ENCODE measurements around the gene RAMP1. TPM values are rescaled to one million over a fixed set of nuclear protein-coding genes. Genes with fewer than 3 reads are reported as not detected.
A peak's percentile ranks its signal among the peaks of the same experiment; 100 is the strongest.

The RAMP1 gene
- total and polyA plus RNA-seq, 2 of the 4 experiments (the other 2 are of a cell fraction), result 15.8 to 77.1 TPM

GRCh38 chr2:237863689-237864443, 4.4 kb downstream of the RAMP1 start:
- H2BK120ac ChIP-seq (ENCODE audit: low read depth, low read length), result peak overlapping the region; percentile 97
- DNase-seq, result no peak
- H2AFZ ChIP-seq (replicated peaks; ENCODE audit: low read length, poor library complexity), result peak overlapping the region; percentile 69
- H3K36me3 ChIP-seq (ENCODE audit: control insufficient read depth, insufficient read depth, low read length), result no peaks in the 10 kb centered on the region
- TF ChIP-seq CEBPB (IDR thresholded peaks at IDR 0.05; ENCODE audit: low read depth, low read length) (no peak), MAFK (IDR thresholded peaks at IDR 0.05; ENCODE audit: low read depth, low read length) (no peak), NFE2L2 (IDR thresholded peaks at IDR 0.05; ENCODE audit: low read depth, low read length) (no peak), POLR2A (IDR thresholded peaks at IDR 0.05; ENCODE audit: low read depth, low read length) (no peak), MXI1 (IDR thresholded peaks at IDR 0.05; ENCODE audit: borderline replicate concordance, low read depth, low read length) (no peak), FOS (IDR thresholded peaks at IDR 0.05; ENCODE audit: low read depth, low read length) (no peak), USF2 (IDR thresholded peaks at IDR 0.05; ENCODE audit: low read depth, low read length) (no peak)
- 75% methylated on average over 2 of the region's 22 CpGs; no CpG with 5 or more reads in 1 of the 2 experiments for WGBS, 2 experiments (ENCODE audit: extremely low coverage in 2 of 2, insufficient read length in 1 of 2)
- H3K9me3 ChIP-seq (ENCODE audit: control insufficient read depth, insufficient read depth, low read length), result no peaks in the 10 kb centered on the region
- H3K14ac ChIP-seq (replicated peaks; ENCODE audit: low read depth, low read length), result peak overlapping the region; percentile 83; the same call in 1 of the 2 replicates
- peaks cover 23% of the 10 kb centered on the region for H3K9me1 ChIP-seq (ENCODE audit: insufficient read depth, low read length)
- H3K18ac ChIP-seq (ENCODE audit: low read depth, low read length), result peak overlapping the region; percentile 69; the same call in 1 of the 2 replicates
- peak overlapping the region; percentile 96 for H4K91ac ChIP-seq (ENCODE audit: insufficient read depth, low read depth, low read length)
- no peak overlapping the region for H3K4me2 ChIP-seq (ENCODE audit: low read depth, low read length)
- peak overlapping the region; percentile 95 for H2BK20ac ChIP-seq (ENCODE audit: low read depth, low read length)
- intact Hi-C loops (cut with micrococcal nuclease) (no loop called here), in situ Hi-C loops (cut with MboI; ENCODE audit: low sequenced_read_pairs) (no loop called here), dilution Hi-C loops (cut with HindIII; ENCODE audit: low sequenced_read_pairs, unreplicated experiment) (no loop called here)
- peaks cover 0 to 27% of the 10 kb centered on the region in 2 experiments; a peak in 2 of 4 replicates for H3K79me1 ChIP-seq (ENCODE audit: low read depth in 1 of 2, low read length in 2 of 2)
- H4K20me1 ChIP-seq (ENCODE audit: insufficient read depth, low read length), result no peaks in the 10 kb centered on the region
- H2BK5ac ChIP-seq (ENCODE audit: low read depth, low read length, poor library complexity, severe bottlenecking), result peak overlapping the region; percentile 11
- H3K9ac ChIP-seq (ENCODE audit: low read depth, low read length), result no peak overlapping the region
- POLR2A ChIA-PET (ENCODE audit: unreplicated experiment), result no interaction called here
- H2AK9ac ChIP-seq (replicated peaks; ENCODE audit: low read depth, low read length, poor library complexity), result peak overlapping the region; percentile 88
- H3K23ac ChIP-seq (ENCODE audit: low read depth, low read length), result no peak overlapping the region; the same call in 1 of the 2 replicates
- ATAC-seq (ENCODE audit: low read depth), result no peak
- no TSS peak for BruUV-seq (replicated peaks)
- H4K5ac ChIP-seq (ENCODE audit: low read depth, low read length), result peak overlapping the region; percentile 79; the same call in 1 of the 2 replicates
- CTCF ChIA-PET, result no interaction called here
- peak overlapping the region; percentile 95 for H3K4ac ChIP-seq (ENCODE audit: low read depth, low read length)
- no peaks in the 10 kb centered on the region for H3K27me3 ChIP-seq (ENCODE audit: control insufficient read depth, insufficient read depth, low read length)
- H3K27ac ChIP-seq (ENCODE audit: insufficient read depth, low read length), result peak overlapping the region; percentile 79; the same call in 1 of the 2 replicates
- no peak overlapping the region for H3K4me3 ChIP-seq (ENCODE audit: insufficient read depth, low read depth, low read length)
- H3K4me1 ChIP-seq (ENCODE audit: control insufficient read depth, insufficient read depth, low read length), result peaks cover 25% of the 10 kb centered on the region
- H2BK15ac ChIP-seq (ENCODE audit: low read depth, low read length), result peak overlapping the region; percentile 91; the same call in 2 of the 3 replicates
- no peak overlapping the region for H3K56ac ChIP-seq (ENCODE audit: extremely low read depth, insufficient read depth, low read length)
- peak overlapping the region; percentile 81 to 86; a peak in 3 of 4 replicates for H4K8ac ChIP-seq (ENCODE audit: low read depth in 2 of 2, low read length in 2 of 2)
- H2AK5ac ChIP-seq (ENCODE audit: low read depth, low read length), result peak overlapping the region; percentile 99
